Prostate gland (tissue), 2 donors: ENCODE measurements around the gene TMEM181. TPM values are rescaled to one million over a fixed set of nuclear protein-coding genes. Genes with fewer than 3 reads are reported as not detected.
A peak's percentile ranks its signal among the peaks of the same experiment; 100 is the strongest.

Source experiments
- DNase-seq: peaks from one replicate; pipeline ENCODE4 v3.0.0-alpha.2; 2019; ENCODE audit warnings: low spot score
- H3K27ac ChIP-seq, 2 donors: fragments of 200-600 bp; sonication (generic); 2 replicates each; pipeline ENCODE4 v1.5.1; 2017 to 2019
- H3K27me3 ChIP-seq: fragments of 200-600 bp; sonication (generic); replicated peaks from 2 replicates; pipeline ENCODE4 v1.5.1; 2019; ENCODE audit not compliant: insufficient read depth
- H3K36me3 ChIP-seq, 2 donors: fragments of 200-600 bp; sonication (generic); 1 replicate in 1 of 2; 2 replicates in 1 of 2; pipeline versions ENCODE4 v1.5.1 to v1.8.1; 2017 to 2019
- H3K4me1 ChIP-seq: fragments of 200-600 bp; sonication (generic); replicated peaks from 2 replicates; pipeline ENCODE4 v1.5.1; 2019
- H3K4me3 ChIP-seq, 2 donors: fragments of 200-600 bp; sonication (generic); 2 replicates each; pipeline ENCODE4 v1.5.1; 2017 to 2019
- H3K9me3 ChIP-seq: fragments of 200-600 bp; sonication (generic); 2 replicates; pipeline ENCODE4 v1.5.1; 2017
- POLR2A ChIP-seq: fragments of 450-650 bp; IDR thresholded peaks from one replicate; pipeline ENCODE4 v1.6.1; 2016; ENCODE audit warnings: antibody characterized with exemption, mild to moderate bottlenecking
- POLR2AphosphoS5 ChIP-seq: sonication (generic); formaldehyde crosslinking; IDR thresholded peaks from one replicate; pipeline ENCODE4 v1.6.1; 2017; ENCODE audit warnings: antibody characterized with exemption
- WGBS: methylation state at CpG from one replicate; pipeline ENCODE4 v1.1.5; 2018; 5-methylcytosine and 5-hydroxymethylcytosine counted together
- intact Hi-C: fragments of 100-400 bp; cut with DNase I; formaldehyde crosslinking; loops from one replicate; pipeline ENCODE4 v1.14.2; 2022
- total RNA-seq, 2 donors: library from RNA; depleted of rRNA; stranded (reverse); fragments of >200 nt; gene quantifications; one replicate each; pipeline ENCODE4 v1.1.0, GENCODE V29; 2016
- TF ChIP-seq, protein P1 (sequence below), 4 experiments: fragments of 200-600 bp in 2 of 4; fragments of 450-650 bp in 2 of 4; sonication (generic) in 2 of 4; IDR thresholded peaks; 1 replicate in 3 of 4; 2 replicates in 1 of 4; pipeline ENCODE4 v1.5.1; 2016 to 2019; ENCODE audit warnings: antibody characterized with exemption in 4 of 4, mild to moderate bottlenecking in 2 of 4, moderate library complexity in 2 of 4

The TMEM181 gene
- total RNA-seq, 2 donors from 2014 or later, result 26.0 to 67.9 TPM

DNA sequence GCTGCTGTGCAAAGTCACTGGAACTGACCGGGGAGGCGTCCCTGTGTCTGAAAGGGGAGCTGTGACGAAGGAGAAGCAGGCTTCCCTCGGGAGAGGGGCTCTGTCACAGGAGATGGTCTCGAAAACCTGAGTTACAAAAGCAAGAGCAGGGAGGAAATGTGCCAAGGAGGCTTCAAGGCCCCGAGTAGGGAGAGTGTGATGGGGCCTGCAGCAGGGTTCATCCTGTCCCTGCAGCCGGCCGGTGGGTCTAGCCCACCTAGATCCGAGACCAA, 68.0 kb downstream of the TMEM181 start:
- H3K27me3 ChIP-seq, result no peaks in the 10 kb centered on the region
- no peaks in the 10 kb centered on the region for H3K9me3 ChIP-seq
- intact Hi-C loops, result no loop called here
- TF ChIP-seq, protein P1, sequence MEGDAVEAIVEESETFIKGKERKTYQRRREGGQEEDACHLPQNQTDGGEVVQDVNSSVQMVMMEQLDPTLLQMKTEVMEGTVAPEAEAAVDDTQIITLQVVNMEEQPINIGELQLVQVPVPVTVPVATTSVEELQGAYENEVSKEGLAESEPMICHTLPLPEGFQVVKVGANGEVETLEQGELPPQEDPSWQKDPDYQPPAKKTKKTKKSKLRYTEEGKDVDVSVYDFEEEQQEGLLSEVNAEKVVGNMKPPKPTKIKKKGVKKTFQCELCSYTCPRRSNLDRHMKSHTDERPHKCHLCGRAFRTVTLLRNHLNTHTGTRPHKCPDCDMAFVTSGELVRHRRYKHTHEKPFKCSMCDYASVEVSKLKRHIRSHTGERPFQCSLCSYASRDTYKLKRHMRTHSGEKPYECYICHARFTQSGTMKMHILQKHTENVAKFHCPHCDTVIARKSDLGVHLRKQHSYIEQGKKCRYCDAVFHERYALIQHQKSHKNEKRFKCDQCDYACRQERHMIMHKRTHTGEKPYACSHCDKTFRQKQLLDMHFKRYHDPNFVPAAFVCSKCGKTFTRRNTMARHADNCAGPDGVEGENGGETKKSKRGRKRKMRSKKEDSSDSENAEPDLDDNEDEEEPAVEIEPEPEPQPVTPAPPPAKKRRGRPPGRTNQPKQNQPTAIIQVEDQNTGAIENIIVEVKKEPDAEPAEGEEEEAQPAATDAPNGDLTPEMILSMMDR (IDR thresholded peaks at IDR 0.05), result no peak
- no peak for TF ChIP-seq POLR2AphosphoS5
- no peaks in the 10 kb centered on the region for H3K4me1 ChIP-seq
- no peak for DNase-seq
- no peaks in the 10 kb centered on the region for H3K36me3 ChIP-seq
- H3K27ac ChIP-seq, result no peak overlapping the region
- H3K4me3 ChIP-seq, result no peak overlapping the region
- 77% methylated on average over 9 of the region's 9 CpGs for WGBS

GRCh38 chr6:158628542-158628941, 68.7 kb downstream of the TMEM181 start:
- Histone ChIP-seq H3K9me3 (no peaks in the 10 kb centered on the region), H3K27me3 (no peaks in the 10 kb centered on the region), H3K4me3 (no peak overlapping the region), H3K27ac (no peak overlapping the region), H3K4me1 (no peaks in the 10 kb centered on the region), H3K36me3 (no peaks in the 10 kb centered on the region)
- 75% methylated on average over 17 of the region's 17 CpGs for WGBS
- no peak for DNase-seq
- TF ChIP-seq POLR2A (no peak), POLR2AphosphoS5 (no peak)
- TF ChIP-seq, protein P1 (IDR thresholded peaks at IDR 0.05), result no peak
- intact Hi-C loops, result no loop called here

DNA sequence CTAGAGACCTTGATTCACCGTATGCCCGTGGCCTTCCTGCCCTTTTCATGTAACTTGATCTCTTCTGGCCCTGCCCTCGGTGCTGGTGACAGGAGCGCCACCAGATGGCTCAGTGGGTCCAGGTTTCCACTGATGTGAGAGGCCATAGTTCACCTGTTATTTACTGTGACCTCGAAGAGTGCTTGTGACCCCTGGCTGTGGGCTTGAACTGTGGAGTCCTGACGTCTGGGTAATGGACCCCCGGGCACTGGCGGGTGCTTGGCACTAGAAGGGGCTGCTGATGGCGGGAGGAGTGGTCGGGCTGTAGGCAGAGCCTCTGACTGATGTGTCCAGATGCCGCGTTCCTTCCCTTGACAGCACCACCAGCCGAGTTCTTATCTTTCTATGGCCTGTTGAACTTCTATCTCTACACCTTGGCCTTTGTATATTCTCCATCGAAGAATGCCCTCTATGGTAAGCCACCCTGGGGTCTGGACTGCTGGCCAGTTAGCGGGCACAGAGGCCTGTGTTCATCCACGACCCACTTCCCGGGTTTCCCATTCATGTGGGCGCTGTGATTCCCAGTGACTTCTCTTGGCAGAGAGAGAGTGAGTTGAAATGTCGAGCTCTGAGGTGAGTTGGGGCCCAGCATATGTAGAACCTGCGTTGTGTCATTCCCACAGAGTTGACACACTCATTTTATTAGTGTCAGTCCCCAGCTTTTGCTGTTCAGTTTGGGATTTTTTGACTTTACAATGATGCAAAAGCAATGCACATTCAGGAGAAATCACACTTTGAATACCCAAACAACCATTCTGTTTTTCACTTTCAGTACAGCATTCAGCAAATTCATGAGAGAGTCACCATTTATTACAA, 69.7 kb downstream of the TMEM181 start:
- H3K36me3 ChIP-seq, result no peaks in the 10 kb centered on the region

DNA sequence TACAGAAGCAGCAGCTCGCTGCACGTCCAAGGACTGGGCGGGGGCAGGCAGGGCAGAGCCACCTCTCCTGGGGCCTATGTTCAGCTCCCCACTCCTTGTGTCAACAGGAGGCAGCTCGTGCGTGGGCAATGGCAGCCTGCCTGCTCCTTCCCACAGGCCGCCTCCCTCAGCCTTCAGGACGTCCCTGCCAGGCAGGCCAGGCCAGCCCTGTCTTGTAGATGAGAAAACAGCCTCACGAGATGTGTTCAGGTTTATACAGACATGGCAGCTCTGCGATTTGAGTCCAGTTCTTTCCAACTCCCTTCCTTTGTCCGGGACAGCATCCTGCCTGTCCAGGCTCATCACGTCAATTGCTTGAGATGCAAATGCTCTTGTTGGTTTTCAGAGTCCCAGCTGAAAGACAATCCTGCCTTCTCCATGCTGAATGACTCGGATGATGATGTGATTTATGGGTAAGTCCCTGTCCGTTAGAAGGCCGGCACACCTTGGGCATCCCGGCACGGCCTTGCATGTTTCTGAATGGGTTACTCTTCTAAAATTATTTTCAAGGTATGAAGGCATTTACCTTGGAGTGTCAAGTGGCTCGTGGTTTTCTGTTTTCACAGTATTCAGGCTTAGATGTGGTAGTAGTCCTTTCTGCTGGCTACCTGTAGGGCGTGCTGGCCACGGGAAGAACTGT, 71.2 kb downstream of the TMEM181 start:
- peak; percentile 70 for DNase-seq
- Histone ChIP-seq H3K9me3 (no peaks in the 10 kb centered on the region), H3K27ac (peak overlapping the region; percentile 60 to 68), H3K36me3 (no peaks in the 10 kb centered on the region), H3K27me3 (no peaks in the 10 kb centered on the region), H3K4me3 (no peak overlapping the region), H3K4me1 (no peaks in the 10 kb centered on the region)
- TF ChIP-seq POLR2A, result no peak
- TF ChIP-seq, protein P1 (IDR thresholded peaks at IDR 0.05), result no peak
- peak; percentile 79 for TF ChIP-seq POLR2AphosphoS5
- WGBS, result 28% methylated on average over 19 of the region's 19 CpGs
- intact Hi-C loops, result no loop called here

More for the DNA sequence above, 69.7 kb downstream of the TMEM181 start:
- 84% methylated on average over 20 of the region's 20 CpGs for WGBS
- Histone ChIP-seq H3K27ac (no peak overlapping the region), H3K4me1 (no peaks in the 10 kb centered on the region), H3K9me3 (no peaks in the 10 kb centered on the region), H3K27me3 (no peaks in the 10 kb centered on the region), H3K4me3 (no peak overlapping the region)
- DNase-seq, result no peak
- TF ChIP-seq, protein P1 (IDR thresholded peaks at IDR 0.05), result peak in 1 of 4 experiments; percentile 18
- TF ChIP-seq POLR2A, result no peak
- intact Hi-C loops, result no loop called here
